ENCODE data around the gene RPL38. TPM values are rescaled to one million over a fixed set of nuclear protein-coding genes. Genes with fewer than 3 reads are reported as not detected.

The RPL38 gene
- total and polyA plus RNA-seq, 2 experiments from 2014 or later, result 286 to 5,312 TPM

GRCh38 chr17:74213861-74214391 lies 10.4 kb downstream of the RPL38 start:
- H3K4me1 Mint-ChIP-seq, result peaks cover 43% of the 10 kb centered on the region
- ATAC-seq (no peak; the same call in 2 of the 3 replicates), DNase-seq (ENCODE audit: low spot score) (peak; percentile 44)
- peaks cover 18% of the 10 kb centered on the region for H3K36me3 Mint-ChIP-seq (ENCODE audit: low read depth)
- H3K27ac Mint-ChIP-seq, result no peak overlapping the region
- H3K27me3 Mint-ChIP-seq (ENCODE audit: insufficient read depth, low read depth, poor library complexity), result peaks cover 57% of the 10 kb centered on the region
- H3K27me3 ChIP-seq (ENCODE audit: insufficient read depth), result peaks cover 26% of the 10 kb centered on the region
- H3F3A ChIP-seq (replicated peaks; ENCODE audit: low read depth), result peaks cover 24% of the 10 kb centered on the region
- peak overlapping the region; percentile 79 for H3K4me3 Mint-ChIP-seq
- H3K4me2 ChIP-seq, result peak overlapping the region; percentile 96
- peaks cover 5% of the 10 kb centered on the region for H4K20me1 ChIP-seq (replicated peaks; ENCODE audit: insufficient read depth)
- H3K4me1 ChIP-seq (ENCODE audit: insufficient read depth), result peaks cover 15% of the 10 kb centered on the region
- H3K9me2 ChIP-seq (ENCODE audit: insufficient read depth), result no peaks in the 10 kb centered on the region
- TF ChIP-seq, protein P1, sequence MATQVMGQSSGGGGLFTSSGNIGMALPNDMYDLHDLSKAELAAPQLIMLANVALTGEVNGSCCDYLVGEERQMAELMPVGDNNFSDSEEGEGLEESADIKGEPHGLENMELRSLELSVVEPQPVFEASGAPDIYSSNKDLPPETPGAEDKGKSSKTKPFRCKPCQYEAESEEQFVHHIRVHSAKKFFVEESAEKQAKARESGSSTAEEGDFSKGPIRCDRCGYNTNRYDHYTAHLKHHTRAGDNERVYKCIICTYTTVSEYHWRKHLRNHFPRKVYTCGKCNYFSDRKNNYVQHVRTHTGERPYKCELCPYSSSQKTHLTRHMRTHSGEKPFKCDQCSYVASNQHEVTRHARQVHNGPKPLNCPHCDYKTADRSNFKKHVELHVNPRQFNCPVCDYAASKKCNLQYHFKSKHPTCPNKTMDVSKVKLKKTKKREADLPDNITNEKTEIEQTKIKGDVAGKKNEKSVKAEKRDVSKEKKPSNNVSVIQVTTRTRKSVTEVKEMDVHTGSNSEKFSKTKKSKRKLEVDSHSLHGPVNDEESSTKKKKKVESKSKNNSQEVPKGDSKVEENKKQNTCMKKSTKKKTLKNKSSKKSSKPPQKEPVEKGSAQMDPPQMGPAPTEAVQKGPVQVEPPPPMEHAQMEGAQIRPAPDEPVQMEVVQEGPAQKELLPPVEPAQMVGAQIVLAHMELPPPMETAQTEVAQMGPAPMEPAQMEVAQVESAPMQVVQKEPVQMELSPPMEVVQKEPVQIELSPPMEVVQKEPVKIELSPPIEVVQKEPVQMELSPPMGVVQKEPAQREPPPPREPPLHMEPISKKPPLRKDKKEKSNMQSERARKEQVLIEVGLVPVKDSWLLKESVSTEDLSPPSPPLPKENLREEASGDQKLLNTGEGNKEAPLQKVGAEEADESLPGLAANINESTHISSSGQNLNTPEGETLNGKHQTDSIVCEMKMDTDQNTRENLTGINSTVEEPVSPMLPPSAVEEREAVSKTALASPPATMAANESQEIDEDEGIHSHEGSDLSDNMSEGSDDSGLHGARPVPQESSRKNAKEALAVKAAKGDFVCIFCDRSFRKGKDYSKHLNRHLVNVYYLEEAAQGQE (IDR thresholded peaks at IDR 0.05; ENCODE audit: unreplicated experiment), result no peak
- TF ChIP-seq ZNF462 (CRISPR knock-in tag; IDR thresholded peaks at IDR 0.05) (no peak), EZH2phosphoT487 (IDR thresholded peaks at IDR 0.05; ENCODE audit: unreplicated experiment) (no peak), ZNF114 (CRISPR knock-in tag; IDR thresholded peaks at IDR 0.05) (no peak), CREB1 (CRISPR knock-in tag; IDR thresholded peaks at IDR 0.05; ENCODE audit: low read depth) (no peak), JUNB (IDR thresholded peaks at IDR 0.05; ENCODE audit: unreplicated experiment) (no peak), EZH2 (IDR thresholded peaks at IDR 0.05; ENCODE audit: low read depth, unreplicated experiment) (no peak), NANOG (IDR thresholded peaks at IDR 0.05; ENCODE audit: borderline replicate concordance) (no peak), ZNF331 (CRISPR knock-in tag; IDR thresholded peaks at IDR 0.05; ENCODE audit: low read depth) (no peak), POLR2AphosphoS5 (IDR thresholded peaks at IDR 0.05; ENCODE audit: low read depth) (no peak), STAT1 (IDR thresholded peaks at IDR 0.05; ENCODE audit: unreplicated experiment) (no peak)
- TF ChIP-seq, protein P2, sequence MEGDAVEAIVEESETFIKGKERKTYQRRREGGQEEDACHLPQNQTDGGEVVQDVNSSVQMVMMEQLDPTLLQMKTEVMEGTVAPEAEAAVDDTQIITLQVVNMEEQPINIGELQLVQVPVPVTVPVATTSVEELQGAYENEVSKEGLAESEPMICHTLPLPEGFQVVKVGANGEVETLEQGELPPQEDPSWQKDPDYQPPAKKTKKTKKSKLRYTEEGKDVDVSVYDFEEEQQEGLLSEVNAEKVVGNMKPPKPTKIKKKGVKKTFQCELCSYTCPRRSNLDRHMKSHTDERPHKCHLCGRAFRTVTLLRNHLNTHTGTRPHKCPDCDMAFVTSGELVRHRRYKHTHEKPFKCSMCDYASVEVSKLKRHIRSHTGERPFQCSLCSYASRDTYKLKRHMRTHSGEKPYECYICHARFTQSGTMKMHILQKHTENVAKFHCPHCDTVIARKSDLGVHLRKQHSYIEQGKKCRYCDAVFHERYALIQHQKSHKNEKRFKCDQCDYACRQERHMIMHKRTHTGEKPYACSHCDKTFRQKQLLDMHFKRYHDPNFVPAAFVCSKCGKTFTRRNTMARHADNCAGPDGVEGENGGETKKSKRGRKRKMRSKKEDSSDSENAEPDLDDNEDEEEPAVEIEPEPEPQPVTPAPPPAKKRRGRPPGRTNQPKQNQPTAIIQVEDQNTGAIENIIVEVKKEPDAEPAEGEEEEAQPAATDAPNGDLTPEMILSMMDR (conservative IDR thresholded peaks at IDR 0.05; ENCODE audit: low read depth in 2 of 2), result no peak
- TF ChIP-seq, protein P3, sequence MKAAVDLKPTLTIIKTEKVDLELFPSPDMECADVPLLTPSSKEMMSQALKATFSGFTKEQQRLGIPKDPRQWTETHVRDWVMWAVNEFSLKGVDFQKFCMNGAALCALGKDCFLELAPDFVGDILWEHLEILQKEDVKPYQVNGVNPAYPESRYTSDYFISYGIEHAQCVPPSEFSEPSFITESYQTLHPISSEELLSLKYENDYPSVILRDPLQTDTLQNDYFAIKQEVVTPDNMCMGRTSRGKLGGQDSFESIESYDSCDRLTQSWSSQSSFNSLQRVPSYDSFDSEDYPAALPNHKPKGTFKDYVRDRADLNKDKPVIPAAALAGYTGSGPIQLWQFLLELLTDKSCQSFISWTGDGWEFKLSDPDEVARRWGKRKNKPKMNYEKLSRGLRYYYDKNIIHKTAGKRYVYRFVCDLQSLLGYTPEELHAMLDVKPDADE (IDR thresholded peaks at IDR 0.05), result no peak
- peaks cover 8% of the 10 kb centered on the region for H3K36me3 ChIP-seq (ENCODE audit: insufficient read depth)
- no peaks in the 10 kb centered on the region; the same call in 2 of the 3 replicates for H3K9me3 Mint-ChIP-seq
- H3K27ac ChIP-seq (ENCODE audit: low read depth), result no peak overlapping the region
- H3K4me3 ChIP-seq, result peak overlapping the region; percentile 76
- 0 out of 2 replicates have a peak overlapping the region, but pooled peaks have one; percentile 47 for H2AFZ ChIP-seq
- H3K79me2 ChIP-seq (replicated peaks; ENCODE audit: insufficient read depth), result peaks cover 2% of the 10 kb centered on the region; the same call in 1 of the 2 replicates

Measured in GM23338 (cell line).